Astrocyte of the spinal cord (primary cell): ENCODE measurements around the gene EFNA4.

Experiments used
- DNase-seq: peaks from one replicate; pipeline ENCODE4 v3.0.0; 2011; ENCODE audit warnings: low read depth, low spot score
- H3K4me3 ChIP-seq: 2 replicates; pipeline ENCODE4 v1.5.1; 2011; ENCODE audit warnings: low read depth, mild to moderate bottlenecking, low read length, moderate library complexity
- in situ Hi-C: cut with HindIII; loops from 2 replicates; pipeline ENCODE4 v1.10.0; 2017; ENCODE audit warnings: low sequenced_read_pairs
- TF ChIP-seq, protein P1 (sequence below): IDR thresholded peaks from 2 replicates; pipeline ENCODE4 v1.5.1; 2012; ENCODE audit warnings: low read depth, mild to moderate bottlenecking, low read length, inconsistent platforms

EFNA4 gene

DNA sequence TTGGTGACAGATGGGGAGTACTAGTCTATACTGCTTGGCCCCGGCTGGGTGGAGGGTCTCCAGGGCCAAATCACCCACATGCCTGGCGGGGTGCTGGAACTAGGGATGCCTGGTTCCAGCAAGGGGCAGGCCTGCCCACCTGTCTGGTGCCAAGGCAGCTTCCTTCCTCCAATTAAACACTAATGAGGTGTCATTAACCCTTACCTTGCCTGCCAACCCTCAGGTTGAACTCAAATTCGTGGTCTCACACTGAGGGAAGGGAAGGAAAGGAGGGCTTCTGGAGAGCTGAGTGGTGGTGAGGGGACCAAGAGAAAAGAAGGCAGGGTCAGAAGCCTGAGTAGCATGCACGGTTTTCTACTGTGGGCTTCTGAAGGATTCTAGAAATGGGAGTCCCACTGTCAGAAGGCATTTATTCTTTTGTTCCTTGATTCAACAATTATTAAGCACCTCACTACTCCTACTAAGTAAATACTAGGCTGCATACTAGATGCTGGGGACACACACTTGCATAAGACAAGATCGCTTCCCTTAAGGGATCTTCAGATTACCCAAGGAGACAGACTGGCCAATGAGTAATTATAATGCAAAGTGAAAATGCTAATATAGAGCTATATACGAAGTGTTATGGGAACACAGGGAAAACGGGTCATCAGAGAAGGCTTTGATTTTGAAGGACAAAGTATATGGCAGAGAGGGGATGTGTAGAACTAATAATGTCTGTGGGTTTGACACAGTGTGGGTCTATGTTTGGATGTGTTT, 9.2 kb downstream of the EFNA4 start:
- no peak overlapping the region for H3K4me3 ChIP-seq
- in situ Hi-C loops = no loop called here
- no peak for DNase-seq
- TF ChIP-seq, protein P1, sequence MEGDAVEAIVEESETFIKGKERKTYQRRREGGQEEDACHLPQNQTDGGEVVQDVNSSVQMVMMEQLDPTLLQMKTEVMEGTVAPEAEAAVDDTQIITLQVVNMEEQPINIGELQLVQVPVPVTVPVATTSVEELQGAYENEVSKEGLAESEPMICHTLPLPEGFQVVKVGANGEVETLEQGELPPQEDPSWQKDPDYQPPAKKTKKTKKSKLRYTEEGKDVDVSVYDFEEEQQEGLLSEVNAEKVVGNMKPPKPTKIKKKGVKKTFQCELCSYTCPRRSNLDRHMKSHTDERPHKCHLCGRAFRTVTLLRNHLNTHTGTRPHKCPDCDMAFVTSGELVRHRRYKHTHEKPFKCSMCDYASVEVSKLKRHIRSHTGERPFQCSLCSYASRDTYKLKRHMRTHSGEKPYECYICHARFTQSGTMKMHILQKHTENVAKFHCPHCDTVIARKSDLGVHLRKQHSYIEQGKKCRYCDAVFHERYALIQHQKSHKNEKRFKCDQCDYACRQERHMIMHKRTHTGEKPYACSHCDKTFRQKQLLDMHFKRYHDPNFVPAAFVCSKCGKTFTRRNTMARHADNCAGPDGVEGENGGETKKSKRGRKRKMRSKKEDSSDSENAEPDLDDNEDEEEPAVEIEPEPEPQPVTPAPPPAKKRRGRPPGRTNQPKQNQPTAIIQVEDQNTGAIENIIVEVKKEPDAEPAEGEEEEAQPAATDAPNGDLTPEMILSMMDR = no peak

DNA sequence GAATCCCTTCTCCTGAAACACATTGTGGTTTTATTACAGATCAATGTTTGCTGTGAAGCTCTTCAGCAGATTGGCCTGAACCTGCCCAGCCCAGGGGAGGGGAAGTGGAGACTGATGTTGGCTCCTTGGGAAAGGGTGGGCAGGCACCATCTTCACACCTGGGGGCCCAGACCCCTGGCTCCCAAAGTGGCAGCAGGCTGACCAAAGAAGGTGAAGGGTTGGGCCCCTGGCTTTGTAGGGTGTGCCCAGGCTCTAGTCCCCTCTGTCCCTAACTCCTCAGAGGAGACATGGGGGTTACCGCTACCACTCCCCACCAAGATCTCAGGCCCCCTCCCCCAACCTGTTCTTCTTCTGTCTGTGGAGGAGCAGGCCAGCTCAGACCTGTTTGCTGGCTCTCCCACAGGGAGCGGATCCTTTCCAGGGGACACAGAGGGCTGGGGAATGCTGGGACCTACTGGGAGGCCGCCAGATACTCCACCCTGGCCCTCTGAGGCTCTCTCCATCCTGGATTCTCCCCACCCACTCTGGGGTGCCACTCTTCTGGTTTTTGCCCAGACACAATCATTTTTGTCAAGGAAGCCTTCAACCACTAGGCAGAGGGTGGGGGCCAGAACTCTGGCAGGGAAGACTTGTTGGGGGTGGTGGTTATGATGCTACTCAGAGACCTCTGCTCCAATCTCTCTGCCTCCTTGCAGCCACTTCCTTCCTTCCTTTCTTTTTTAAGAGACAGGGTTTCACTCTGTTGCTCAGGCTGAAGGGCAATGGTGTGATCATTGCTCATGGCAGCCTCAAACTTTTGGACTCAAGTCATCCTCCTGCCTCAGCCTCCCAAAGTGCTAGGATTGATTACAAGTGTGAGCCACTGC, 10.1 kb downstream of the EFNA4 start:
- no peak for DNase-seq
- in situ Hi-C loops = no loop called here
- TF ChIP-seq, protein P1 = no peak
- no peak overlapping the region for H3K4me3 ChIP-seq

DNA sequence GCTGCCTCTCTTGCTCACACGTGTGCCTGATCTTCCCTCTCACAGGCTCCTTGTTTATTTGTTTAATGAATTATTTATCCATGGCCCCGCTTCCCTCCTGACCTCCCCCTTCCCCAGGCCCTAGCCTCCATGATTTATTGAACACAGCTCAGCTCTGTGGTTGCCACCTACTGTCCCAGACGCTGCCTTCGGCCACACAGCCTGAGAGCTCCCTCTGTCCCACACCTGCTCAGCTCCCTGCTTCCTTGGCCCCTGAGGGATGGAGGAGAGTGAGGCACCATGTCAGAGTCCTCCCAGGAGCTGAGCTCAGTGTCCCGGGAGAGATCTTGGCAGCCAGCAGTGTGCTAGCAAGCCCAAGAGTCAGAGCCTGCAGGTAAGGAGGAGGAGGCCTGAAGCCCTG, 12.0 kb downstream of the EFNA4 start:
- H3K4me3 ChIP-seq = no peak overlapping the region
- in situ Hi-C loops = no loop called here
- no peak for DNase-seq
- TF ChIP-seq, protein P1 = no peak

DNA sequence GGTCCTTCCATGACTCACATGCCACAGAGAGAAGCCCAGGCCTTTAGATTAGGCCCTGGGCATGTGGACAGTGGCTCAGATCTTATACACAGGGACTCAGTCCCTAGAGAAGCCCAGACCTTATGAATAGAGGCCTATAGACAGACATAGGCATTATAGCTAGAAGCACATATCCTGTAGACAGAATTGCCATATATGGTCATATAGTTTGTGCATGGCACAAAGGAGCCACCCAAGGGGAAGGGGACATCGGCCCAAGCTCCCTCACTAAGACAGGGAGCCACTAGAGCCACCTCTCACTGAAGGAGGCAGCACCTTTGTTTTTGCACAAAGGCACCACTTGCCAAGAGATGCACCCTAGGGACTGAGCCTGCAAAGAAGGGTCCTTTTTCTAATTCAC, 12.8 kb downstream of the EFNA4 start:
- DNase-seq = no peak
- in situ Hi-C loops = no loop called here
- no peak overlapping the region for H3K4me3 ChIP-seq
- TF ChIP-seq, protein P1 = no peak

DNA sequence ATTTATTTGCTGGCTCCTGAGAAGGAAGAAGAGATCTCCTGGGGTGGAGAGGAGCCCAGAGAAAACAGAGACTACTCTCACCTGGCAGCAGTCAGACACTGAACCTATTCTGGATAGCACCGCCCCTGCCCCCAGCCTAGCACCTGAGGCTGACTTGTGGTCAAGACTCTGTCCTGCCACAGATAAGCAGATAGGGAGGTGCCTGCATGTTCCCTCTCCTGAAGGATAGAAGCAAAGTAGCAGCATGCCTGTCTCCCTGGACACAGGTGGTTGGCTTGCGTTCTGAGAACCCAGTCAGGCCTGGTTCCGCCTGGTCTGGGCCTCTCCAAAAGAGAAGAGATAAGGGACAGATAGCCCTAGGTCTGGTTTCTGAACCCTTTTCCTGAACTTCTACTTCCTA, 13.8 kb downstream of the EFNA4 start:
- in situ Hi-C loops = no loop called here
- TF ChIP-seq, protein P1 = no peak
- H3K4me3 ChIP-seq = no peak overlapping the region
- no peak for DNase-seq

DNA sequence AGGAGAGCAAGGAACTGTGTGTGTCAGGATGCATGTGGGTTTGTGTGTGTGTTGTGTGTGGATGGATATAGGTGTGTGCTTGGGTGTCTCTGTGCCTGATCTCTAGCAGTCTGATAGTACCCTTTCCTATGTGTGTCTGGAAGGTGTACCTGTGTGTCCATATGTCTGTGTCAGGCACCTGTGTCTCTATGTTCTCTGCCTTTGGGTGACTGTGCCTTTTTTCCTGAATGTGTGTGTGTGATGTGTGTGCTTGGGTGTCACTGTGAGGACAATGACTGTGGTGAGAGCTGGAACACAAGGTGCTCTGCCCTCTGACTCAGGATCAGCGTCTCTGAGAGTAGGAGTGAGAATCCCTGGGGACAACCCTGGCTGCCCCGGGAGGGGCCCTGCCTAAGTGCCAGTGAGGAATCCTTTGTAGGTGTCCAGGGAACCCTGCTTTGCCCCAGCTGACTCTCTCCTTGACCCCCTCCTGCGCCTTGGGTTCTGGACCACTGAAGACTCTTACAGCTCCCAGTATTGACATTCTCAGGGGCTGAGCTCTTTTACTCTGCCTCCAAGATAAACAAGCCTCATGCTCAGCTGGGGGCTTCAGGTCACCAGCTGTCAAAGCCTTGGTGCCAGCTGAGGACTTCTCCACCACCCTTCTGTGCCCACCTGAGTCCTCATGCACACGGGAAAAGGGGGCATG, 14.4 kb downstream of the EFNA4 start:
- in situ Hi-C loops = no loop called here
- TF ChIP-seq, protein P1 = no peak
- no peak for DNase-seq
- no peak overlapping the region for H3K4me3 ChIP-seq
